Measurements from ENCODE around the gene CTDSPL.

The CTDSPL gene

DNA sequence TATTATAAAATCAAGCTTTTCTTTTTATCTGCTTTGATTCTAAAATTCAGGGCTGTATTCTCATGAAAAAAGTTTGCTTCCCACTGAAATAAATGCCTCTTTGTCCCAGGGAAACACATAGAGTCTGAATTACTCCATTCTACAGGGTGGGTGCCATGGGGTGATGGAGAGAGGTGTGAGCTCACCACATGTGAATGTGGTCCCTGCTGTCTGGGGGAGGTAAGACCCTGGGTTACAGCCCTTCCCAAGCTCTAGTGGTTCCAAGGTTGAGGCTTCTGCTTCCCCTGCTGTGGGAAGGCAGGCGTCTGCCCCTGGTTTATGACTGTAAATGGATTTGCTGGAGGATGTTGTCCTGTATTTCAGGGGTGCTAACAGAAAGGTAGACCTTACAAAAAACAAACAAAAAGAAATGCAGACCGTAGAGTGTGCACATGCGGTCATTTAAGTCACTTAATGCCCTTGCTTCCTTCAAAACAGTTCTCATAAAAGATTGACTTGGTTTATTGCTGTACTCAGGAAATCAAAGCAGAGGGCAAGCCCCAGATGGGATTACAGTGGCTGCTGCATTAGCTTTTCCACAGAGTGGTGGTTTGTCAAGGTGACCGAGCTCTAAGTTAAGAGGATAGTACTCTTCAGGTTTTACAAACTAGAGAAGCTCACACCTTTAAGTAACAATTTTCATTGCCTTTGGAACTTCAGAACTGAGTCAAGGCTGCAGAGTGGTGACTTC, 49.2 kb downstream of the CTDSPL start:
- DNase-seq (ENCODE audit: extremely low read depth in 1 of 2, low read depth in 1 of 2): no peak

DNA sequence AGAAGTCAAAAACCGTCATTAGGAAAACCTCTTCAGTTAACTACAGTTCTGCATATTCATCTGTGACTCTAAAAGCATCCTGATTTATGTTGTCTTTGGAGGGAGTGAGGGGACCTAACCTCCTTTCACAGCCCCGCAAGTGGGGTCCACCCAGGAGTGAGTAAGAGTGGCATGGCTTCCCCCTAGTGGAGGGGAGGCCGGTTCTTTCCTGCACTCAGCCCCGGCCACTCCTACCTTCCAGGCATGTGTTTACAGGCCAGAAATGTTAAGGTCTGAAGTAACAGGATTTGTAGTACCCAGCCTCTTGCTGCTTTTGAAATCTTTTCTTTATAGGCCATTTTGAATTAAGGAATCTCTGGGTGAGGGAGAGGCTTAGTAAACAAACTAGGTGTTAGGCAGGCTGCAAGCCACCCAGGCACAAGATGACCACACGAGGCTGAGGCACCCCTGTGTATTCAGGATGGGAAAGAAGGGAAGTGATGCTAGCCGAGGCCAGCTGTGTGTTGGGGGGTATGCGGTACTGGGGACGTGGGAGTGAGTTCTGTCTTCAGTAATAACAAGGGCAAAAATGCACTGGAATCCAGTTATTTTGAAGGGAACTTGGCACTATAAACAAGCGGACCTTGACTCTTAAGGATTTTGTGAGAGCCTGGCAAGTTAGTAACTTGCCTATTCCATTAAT, 50.5 kb downstream of the CTDSPL start:
- no peak for DNase-seq (ENCODE audit: extremely low read depth in 1 of 2, low read depth in 1 of 2)

GRCh38 chr3:37913522-37913921, 51.8 kb downstream of the CTDSPL start:
- no peak for DNase-seq (ENCODE audit: extremely low read depth in 1 of 2, low read depth in 1 of 2)

DNA sequence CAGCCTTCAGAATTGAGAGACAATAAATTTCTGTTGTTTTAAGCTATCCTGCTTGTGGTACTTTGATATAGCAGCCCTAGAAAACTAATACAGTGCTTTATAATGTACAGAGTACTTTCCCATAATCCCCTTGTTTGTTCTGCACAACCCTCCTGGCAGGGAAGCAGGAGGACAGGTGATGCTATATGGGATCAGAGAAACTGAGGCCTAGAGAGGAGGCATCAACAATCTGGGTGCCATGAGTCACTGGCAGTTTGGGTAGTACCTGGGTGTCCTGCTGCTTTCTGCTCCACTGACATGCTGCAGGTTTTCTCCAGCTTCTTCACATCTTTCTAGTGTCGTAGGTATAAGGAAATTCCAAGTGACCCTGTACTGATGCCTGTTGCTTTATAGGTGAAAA, 55.0 kb downstream of the CTDSPL start:
- no peak for DNase-seq (ENCODE audit: extremely low read depth in 1 of 2, low read depth in 1 of 2)

- no peak for DNase-seq (ENCODE audit: extremely low read depth in 1 of 2, low read depth in 1 of 2)
Observed at GRCh38 chr3:37918627-37919026, 56.9 kb downstream of the CTDSPL start.

DNA sequence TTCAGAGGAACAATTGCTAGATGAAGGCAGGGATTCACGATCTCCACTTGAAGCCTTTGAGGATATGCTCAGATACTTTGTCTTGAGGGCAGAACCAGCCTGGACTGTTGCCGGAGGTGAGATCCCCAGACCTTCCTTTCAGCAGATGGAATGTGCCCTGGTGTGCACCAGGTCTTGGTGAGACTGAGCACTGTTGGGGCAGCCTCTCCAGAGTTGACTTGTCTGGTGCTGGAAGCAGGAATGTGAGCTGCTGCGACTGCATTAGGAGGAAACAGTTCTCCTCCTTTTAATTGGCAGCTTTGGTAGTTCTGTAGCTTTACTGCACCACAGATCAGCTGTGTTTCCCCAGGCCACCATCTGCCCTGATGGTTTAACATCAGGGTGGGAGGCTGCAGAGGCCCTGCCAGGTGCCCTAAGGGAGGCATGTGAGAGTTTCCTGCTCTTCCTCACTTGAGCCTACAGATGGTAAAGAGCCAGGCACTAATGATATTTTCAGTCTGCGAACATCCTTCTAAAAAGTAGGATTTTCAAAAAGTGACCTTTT, 58.5 kb downstream of the CTDSPL start:
- no peak for DNase-seq (ENCODE audit: extremely low read depth in 1 of 2, low read depth in 1 of 2)

DNA sequence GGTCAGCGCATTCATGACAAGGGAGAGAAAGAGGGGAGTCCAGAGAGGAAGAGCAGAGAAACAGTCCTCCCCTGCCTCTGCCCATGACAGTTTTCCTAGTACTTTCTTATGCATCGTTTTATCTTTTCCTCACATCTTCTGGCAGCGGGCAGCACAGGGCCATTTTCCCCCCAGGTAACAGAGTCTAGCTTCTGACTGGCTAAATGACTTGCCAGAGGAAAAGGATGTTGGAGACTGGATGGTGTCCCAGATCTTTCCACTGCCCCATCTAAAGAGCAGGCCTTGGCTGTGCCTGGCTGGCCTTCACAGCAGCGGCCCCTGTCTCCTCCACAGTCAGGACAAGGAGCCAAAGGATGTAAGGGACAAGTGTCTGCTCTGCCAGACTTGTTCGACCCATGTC, 59.3 kb downstream of the CTDSPL start:
- DNase-seq (ENCODE audit: extremely low read depth in 1 of 2, low read depth in 1 of 2): no peak

DNA sequence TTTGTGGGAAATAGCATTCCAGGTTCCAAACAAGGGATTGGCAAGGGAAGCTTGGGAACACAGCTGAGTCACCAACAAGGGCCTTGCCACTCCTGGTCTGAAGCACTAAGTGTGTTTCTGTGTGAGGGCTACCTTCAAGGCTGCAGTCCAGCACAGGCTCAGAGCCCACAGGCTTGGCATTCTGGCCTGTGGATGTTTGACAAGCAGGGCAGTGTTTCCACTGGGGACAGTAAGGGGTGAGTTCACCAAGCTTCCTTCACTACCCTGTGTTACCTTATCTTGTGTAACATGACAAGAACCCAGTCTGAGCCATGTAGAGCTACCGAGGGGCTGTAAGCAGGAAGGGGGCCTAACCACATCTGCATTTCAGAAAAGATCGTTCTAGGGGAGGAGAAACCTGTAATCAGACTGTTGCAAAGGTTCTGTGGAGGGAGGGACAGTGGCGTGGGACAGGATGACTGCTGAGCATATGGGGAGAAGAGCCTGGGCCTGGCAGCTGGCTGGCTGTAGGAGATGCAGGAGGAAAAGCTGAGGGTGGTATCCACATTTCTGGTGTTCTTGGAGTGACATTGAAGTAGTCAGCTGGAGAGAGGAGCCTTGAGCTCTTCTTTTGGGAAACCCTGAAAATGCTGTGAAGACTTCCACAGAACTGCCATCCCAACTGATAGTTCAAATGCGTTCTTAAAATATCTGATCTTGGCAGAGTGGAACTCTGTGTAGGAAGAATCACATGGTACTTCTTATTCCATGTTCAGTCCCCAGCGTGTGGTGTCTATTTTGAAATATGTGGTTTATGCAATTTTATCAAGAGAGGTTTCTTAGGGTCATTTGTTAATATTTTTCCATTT, 61.3 kb downstream of the CTDSPL start:
- no peak for DNase-seq (ENCODE audit: extremely low read depth in 1 of 2, low read depth in 1 of 2)

DNA sequence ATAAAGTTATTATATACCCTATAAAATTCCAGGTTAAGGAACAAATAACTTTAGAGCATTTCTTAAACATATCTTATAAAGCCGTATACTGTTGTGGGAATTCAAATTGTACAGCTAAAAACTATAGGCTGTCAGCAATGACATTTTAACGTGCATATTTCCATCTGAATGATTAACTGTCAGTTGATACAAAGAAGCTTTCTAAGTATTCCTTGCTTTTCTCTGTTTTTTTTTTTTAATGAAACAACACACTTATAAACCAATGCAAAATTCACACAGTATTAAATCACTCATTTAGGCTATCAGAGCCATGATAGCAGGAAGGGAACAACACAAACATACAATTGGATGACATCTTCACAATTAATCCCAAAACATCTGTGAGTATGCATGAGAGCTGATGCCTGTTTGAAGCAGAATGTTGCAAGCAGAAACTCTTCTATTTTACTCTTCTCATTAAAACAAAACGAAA, 61.9 kb downstream of the CTDSPL start:
- DNase-seq (ENCODE audit: extremely low read depth in 1 of 2, low read depth in 1 of 2): no peak

DNA sequence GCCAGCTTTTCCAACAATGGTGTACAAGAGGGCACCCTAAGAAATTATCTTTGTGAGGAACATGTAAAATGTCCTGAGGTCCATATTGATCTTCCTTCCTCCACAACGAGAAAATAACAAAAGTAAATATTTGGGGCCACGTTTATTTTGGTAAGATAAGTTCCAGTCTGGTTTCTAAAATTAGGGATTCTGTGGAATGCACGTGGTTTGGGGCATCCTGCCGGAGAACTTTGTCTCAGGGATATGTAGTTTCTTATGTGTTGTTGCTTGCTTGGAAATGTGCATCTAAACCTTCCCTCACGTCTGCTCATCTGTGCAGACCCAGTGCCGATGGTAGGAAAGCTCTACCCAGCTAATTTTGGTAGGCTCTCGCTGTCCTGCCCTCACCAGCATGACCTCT, 62.8 kb downstream of the CTDSPL start:
- DNase-seq (ENCODE audit: extremely low read depth in 1 of 2, low read depth in 1 of 2): no peak

GRCh38 chr3:37925157-37925556, 63.5 kb downstream of the CTDSPL start:
- no peak for DNase-seq (ENCODE audit: extremely low read depth in 1 of 2, low read depth in 1 of 2)

- DNase-seq (ENCODE audit: extremely low read depth in 1 of 2, low read depth in 1 of 2): no peak
Observed at GRCh38 chr3:37926611-37927010, 64.9 kb downstream of the CTDSPL start.

DNA sequence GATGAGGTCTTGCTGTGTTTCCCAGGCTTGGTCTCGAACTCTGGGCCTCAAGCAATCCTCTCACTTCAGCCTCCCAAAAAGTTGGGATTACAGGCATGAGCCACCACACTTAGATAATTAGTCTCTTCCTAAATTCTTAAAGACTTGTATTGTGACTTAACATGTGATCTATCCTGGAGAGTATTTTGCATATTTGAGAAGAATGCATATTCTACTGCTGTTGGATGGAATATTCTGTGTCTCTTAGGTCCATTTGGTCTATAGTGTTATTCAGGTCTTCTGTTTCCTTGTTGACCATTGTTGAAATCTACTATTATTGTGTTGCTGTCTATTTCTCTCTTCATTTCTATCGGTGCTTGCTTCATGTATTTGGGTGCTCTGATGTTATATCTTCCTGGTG, 68.8 kb downstream of the CTDSPL start:
- no peak for DNase-seq (ENCODE audit: extremely low read depth in 1 of 2, low read depth in 1 of 2)

DNA sequence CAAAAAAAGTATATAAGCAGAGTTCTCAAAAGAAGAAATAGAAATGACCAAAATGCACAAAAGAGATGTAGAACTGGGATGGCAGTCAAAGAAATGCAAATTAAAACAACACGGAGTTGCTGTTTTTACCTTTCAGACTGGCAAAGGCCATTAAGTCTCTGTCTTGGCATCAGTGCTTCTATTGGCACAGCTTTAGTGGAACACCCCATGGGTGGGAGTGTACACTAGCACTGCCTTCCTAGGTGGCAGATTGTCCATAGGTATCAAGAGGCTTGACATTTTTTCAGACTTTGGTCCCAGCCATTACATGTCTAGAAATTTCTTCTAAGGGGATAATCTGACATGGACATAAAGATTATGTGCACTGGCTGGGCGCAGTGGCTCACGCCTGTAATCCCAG, 70.8 kb downstream of the CTDSPL start:
- no peak for DNase-seq (ENCODE audit: extremely low read depth in 1 of 2, low read depth in 1 of 2)

DNA sequence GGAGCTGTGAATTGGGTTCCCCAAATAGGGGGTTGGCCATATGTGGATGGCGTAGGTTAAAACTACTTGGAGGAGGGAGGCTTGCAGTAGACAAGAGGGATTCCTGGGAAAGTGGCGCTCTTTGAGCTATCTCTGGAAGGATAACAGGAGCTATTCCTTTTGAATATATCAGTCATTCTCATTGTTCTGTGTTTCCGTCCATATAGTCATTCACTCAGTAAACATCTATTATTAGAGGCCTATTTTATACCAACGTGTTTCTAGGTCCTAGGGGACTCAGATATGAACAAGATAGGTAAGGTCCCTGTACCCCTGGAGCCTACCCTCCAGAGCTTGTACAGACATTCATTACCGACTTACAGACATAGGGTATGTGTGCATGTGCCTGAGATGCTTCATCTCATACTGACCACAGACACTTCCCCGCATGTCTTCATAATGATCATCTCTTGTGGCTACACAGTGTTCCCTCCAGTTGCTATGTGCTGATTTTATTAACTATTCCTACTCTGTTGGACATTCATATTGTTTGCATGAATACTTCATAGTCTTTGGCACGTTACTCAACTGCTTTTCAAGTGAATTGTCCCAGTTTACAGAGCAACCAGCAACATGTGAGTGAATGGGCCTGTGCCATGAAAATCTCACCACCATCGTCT, 73.1 kb downstream of the CTDSPL start:
- DNase-seq (ENCODE audit: extremely low read depth in 1 of 2, low read depth in 1 of 2): no peak

DNA sequence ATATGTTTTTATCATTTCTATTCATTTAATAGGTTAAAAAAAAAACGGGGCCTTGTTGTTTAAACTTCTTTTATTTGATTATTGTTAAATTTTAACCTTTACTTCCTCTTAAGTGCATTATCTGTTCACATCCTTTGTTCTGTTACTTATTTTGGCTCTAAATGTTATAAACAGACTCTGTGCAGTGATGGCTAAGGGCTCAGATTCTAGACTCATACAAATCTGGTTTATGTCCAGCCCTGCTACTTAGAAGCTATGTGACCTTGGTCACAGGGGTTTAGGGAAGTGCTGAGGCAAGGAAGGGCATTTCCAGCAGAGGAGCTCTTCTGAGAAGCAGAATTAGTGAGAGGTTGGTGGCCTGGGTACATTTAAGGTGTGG, 73.6 kb downstream of the CTDSPL start:
- no peak for DNase-seq (ENCODE audit: extremely low read depth in 1 of 2, low read depth in 1 of 2)

DNA sequence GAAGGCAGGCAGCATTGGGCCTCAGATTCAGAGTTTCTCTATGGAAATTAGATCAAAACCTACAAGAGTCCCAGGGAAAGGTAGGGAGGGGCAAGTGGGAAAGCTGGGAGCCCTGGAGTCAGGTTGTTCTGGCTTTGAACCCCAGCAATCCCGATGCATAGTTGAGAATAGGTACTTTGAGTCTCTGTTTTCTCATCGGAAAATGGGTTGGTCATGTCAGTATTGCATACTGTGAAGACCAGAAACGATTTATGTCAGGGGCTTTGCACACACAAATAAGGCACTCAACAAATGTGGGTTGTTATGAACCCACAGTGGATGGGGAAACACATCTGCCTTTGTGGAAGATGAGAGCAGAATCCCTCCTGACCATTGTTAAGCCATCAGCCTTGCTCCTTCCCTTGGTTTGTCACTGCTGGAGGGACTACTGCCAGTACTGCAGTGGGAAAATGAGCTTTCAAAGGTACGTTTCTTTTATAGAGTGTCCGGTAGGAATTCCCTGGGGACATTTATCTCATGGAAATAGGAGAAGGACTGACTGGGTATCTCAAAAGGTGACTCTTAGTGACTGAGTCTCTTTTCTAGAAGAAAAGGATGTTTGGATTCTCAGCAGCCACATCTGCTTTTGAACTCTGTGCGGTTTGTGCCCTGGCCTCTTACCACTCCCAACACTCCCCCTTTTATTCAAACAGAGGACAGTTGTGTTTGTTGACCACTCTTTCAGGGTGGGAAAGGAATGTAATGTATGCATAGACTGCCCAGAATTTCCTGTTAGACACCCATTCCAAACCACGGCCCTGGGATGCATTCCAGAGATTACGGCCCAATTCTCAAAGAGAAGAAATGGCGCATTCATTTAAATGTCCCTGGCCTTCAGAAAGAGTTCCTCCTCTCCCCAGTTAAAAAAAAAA, 74.3 kb downstream of the CTDSPL start:
- DNase-seq (ENCODE audit: extremely low read depth in 1 of 2, low read depth in 1 of 2): no peak

GRCh38 chr3:37937156-37937555, 75.5 kb downstream of the CTDSPL start:
- DNase-seq (ENCODE audit: extremely low read depth in 1 of 2, low read depth in 1 of 2): no peak

DNA sequence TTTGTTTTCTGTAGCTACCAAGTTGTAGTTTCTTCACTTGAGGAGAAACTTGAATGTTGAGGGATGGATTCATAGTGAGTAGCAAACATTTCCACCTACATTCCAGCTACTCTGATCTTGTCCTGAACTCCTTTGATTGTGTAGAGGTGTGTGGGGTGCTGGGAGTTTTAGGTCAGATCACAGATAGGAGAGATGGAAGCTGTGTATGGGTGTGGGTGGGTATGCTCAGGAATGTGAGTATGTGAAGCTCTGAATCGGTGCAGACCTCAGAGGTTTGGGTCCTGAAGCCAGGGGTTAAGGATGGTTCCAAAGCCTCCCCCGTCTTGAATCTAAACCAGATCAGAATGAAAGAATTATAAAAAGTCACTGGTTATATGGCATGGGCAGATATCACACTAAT, 76.3 kb downstream of the CTDSPL start:
- DNase-seq (ENCODE audit: extremely low read depth in 1 of 2, low read depth in 1 of 2): no peak
